ENCODE results near the gene THRB.

The THRB gene

GRCh38 chr3:24494618-24495325 lies at the start of gene THRB:
Gene THRB (minus strand): TSS chr3:24494850.
- DNase-seq, result peak; percentile 2

GRCh38 chr3:24541935-24542334 lies 47.3 kb upstream of the THRB start:
- DNase-seq, result no peak

- no peak for DNase-seq
Measured at GRCh38 chr3:24540821-24541220, 46.2 kb upstream of the THRB start.

GRCh38 chr3:24539699-24540098 lies 45.0 kb upstream of the THRB start:
- DNase-seq, result no peak

GRCh38 chr3:24538891-24539290 lies 44.2 kb upstream of the THRB start:
- no peak for DNase-seq

GRCh38 chr3:24533561-24534193 lies 39.0 kb upstream of the THRB start:
- DNase-seq, result no peak

GRCh38 chr3:24530471-24530870 lies 35.8 kb upstream of the THRB start:
- no peak for DNase-seq

- no peak for DNase-seq
Measured at GRCh38 chr3:24529210-24529609, 34.6 kb upstream of the THRB start.

- DNase-seq, result peak; percentile 63
Measured at GRCh38 chr3:24526640-24527212, 32.1 kb upstream of the THRB start.

GRCh38 chr3:24525557-24525956 lies 30.9 kb upstream of the THRB start:
- DNase-seq, result no peak

- no peak for DNase-seq
Measured at GRCh38 chr3:24525022-24525421, 30.4 kb upstream of the THRB start.

- no peak for DNase-seq
Measured at GRCh38 chr3:24523988-24524727, 29.5 kb upstream of the THRB start.

- no peak for DNase-seq
Measured at GRCh38 chr3:24523215-24523614, 28.6 kb upstream of the THRB start.

- no peak for DNase-seq
Measured at GRCh38 chr3:24522146-24522579, 27.5 kb upstream of the THRB start.

GRCh38 chr3:24521420-24522145 lies 26.9 kb upstream of the THRB start:
- DNase-seq, result no peak

GRCh38 chr3:24520976-24521419 lies 26.3 kb upstream of the THRB start:
- DNase-seq, result peak; percentile 3

GRCh38 chr3:24520101-24520495 lies 25.4 kb upstream of the THRB start:
- no peak for DNase-seq

GRCh38 chr3:24519368-24520100 lies 24.9 kb upstream of the THRB start:
- DNase-seq, result no peak

- no peak for DNase-seq
Measured at GRCh38 chr3:24518990-24519367, 24.3 kb upstream of the THRB start.

- DNase-seq, result no peak
Measured at GRCh38 chr3:24514119-24514518, 19.5 kb upstream of the THRB start.

GRCh38 chr3:24513463-24513862 lies 18.8 kb upstream of the THRB start:
- no peak for DNase-seq

GRCh38 chr3:24512564-24513197 lies 18.0 kb upstream of the THRB start:
- DNase-seq, result no peak
